Spinal cord (tissue), 10 donors: Measurements from ENCODE around the gene CDH22. TPM values are rescaled to one million over a fixed set of nuclear protein-coding genes. Genes with fewer than 3 reads are reported as not detected.

ENCODE experiments used
- DNase-seq, 6 donors: peaks; one replicate each; pipeline versions ENCODE4 v3.0.0 to v3.0.0-alpha.2; 2013 to 2015; ENCODE audit warnings: low spot score in 6 of 6, low read depth in 4 of 6
- H3K27ac ChIP-seq: one replicate; pipeline ENCODE4 v1.5.1; 2013; ENCODE audit warnings: low read depth, low read length, control low read depth
- H3K27me3 ChIP-seq: one replicate; pipeline ENCODE4 v1.6.1; 2013; ENCODE audit warnings: low read length; ENCODE audit not compliant: control insufficient read depth, insufficient read depth
- H3K36me3 ChIP-seq: one replicate; pipeline ENCODE4 v1.6.1; 2013; ENCODE audit warnings: low read length; ENCODE audit not compliant: control insufficient read depth, insufficient read depth
- H3K4me1 ChIP-seq: one replicate; pipeline ENCODE4 v1.6.1; 2013; ENCODE audit warnings: low read length; ENCODE audit not compliant: control insufficient read depth, insufficient read depth
- H3K4me3 ChIP-seq: one replicate; pipeline ENCODE4 v1.5.1; 2013; ENCODE audit warnings: low read depth, low read length, control low read depth
- H3K9me3 ChIP-seq: one replicate; pipeline ENCODE4 v1.6.1; 2013; ENCODE audit warnings: low read length; ENCODE audit not compliant: control insufficient read depth, insufficient read depth
- WGBS: methylation state at CpG from one replicate; pipeline ENCODE4 v1.1.5; 2013; ENCODE audit warnings: missing lambda C conversion rate; ENCODE audit not compliant: insufficient coverage; 5-methylcytosine and 5-hydroxymethylcytosine counted together
- polyA plus RNA-seq, 2 donors: library from polyadenylated mRNA; unstranded; fragments of 120-200 nt; gene quantifications; one replicate each; pipeline ENCODE4 v1.2.1, GENCODE V29; 2013; ENCODE audit not compliant: insufficient read length in 2 of 2
- total RNA-seq, 2 donors: library from RNA; depleted of rRNA in 1 of 2; stranded (reverse); fragments of 120-200 nt in 1 of 2; fragments of >200 nt in 1 of 2; gene quantifications; one replicate each; pipeline versions ENCODE4 v1.2.3 to v1.2.4, GENCODE V29; 2013 to 2014
- donor health status: healthy.

Gene CDH22
- total and polyA plus RNA-seq, 4 donors: 1.6 to 13.1 (median 7.5) TPM

DNA sequence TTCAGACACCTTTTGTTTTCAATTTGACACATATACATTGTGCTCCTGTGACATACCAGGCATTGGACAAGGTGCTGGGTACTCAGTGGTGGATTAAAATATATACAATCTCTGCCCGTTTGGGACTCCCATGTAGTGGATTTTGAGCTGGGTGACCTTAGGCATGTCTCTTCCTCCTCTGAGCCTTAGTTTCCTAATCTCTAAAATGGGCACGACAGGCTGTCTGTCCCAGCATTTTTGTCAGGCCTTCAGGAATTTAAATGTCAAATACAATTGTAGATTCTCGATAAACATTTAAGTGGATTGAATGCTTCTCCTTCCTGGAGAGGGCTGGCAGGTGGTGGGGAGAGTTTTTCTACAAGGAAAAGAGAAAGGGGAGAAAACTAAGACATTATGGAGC, 22.6 kb downstream of the CDH22 start:
- no peaks in the 10 kb centered on the region for H3K36me3 ChIP-seq
- peaks cover 18% of the 10 kb centered on the region for H3K27me3 ChIP-seq
- DNase-seq: no peak
- 73% methylated on average over 2 of the region's 3 CpGs for WGBS
- no peaks in the 10 kb centered on the region for H3K9me3 ChIP-seq
- no peak overlapping the region for H3K27ac ChIP-seq
- peaks cover 11% of the 10 kb centered on the region for H3K4me1 ChIP-seq
- H3K4me3 ChIP-seq: no peak overlapping the region

DNA sequence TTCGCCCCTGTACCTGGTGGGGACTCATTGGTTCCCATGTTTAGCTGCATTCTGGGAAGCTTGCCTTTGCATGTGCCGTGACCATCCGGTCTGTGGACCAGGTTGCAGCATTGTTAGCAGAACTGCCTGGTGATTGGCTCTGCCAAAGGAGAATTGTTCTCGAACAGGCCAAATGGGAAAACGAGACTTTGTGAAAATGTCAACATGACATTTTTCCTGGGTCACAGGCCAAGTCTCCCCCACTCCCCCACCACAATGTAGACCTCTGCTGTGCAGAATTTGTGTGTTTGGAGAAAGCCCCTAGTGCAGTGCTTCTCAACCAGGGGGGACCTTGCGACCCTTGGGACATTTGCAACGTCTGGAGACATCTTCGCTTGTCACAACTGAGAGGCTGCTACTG, 23.2 kb downstream of the CDH22 start:
- Histone ChIP-seq H3K4me3 (no peak overlapping the region), H3K9me3 (no peaks in the 10 kb centered on the region), H3K36me3 (no peaks in the 10 kb centered on the region), H3K27ac (no peak overlapping the region), H3K27me3 (peaks cover 18% of the 10 kb centered on the region), H3K4me1 (peaks cover 11% of the 10 kb centered on the region)
- WGBS: 65% methylated on average over 3 of the region's 8 CpGs
- no peak for DNase-seq

DNA sequence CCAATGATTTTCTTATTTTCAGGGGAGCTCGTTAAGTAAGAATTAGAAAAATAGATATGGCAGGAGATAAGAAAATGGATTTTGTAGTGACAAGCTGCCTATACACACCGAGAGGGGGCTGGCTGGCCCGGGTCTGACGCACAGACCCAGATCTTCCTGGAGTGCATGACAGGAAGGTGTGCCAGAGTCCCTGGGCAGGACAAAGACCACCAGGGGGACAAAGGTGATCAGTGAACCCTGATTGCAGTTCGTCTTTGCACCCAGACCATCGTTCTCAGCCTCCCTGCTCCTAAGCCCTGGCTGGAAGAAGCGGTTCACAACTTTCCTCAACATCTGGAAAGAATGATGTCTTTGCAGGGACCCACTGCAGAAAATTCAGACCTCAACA, 24.3 kb downstream of the CDH22 start:
- WGBS: 60% methylated on average over 6 of the region's 7 CpGs
- Histone ChIP-seq H3K9me3 (no peaks in the 10 kb centered on the region), H3K4me3 (no peak overlapping the region), H3K27me3 (peaks cover 18% of the 10 kb centered on the region), H3K36me3 (no peaks in the 10 kb centered on the region), H3K4me1 (peaks cover 11% of the 10 kb centered on the region), H3K27ac (no peak overlapping the region)
- no peak for DNase-seq

DNA sequence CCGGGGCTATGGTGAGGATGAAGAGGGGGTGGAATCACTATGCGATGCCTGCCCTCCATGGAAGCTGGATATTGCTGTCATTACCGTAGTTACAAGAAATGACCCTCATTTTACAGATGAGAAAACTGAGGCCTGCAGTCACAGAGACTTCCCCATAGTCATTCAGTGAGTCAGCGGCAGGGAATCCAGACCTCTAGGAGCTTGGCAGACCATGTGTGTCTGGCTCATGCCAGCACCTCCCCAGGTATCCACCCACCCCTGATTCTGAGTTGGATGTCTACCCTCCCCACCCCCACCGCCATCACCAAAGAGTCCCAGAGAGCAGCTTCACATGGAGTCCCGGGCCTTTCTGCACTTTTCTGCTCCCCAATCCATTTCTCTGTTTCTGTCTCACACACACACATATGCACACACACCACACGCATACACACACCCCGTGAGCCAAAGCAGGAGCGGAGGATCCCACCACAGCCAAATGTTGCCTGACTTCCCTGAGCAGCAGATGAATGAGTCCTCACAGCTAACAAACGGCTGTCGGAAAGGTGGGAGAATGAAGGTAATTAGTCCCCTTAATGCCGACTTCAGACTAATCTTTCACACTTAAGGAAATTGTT, 24.8 kb downstream of the CDH22 start:
- Histone ChIP-seq H3K27ac (no peak overlapping the region), H3K4me1 (peaks cover 11% of the 10 kb centered on the region), H3K9me3 (no peaks in the 10 kb centered on the region), H3K36me3 (no peaks in the 10 kb centered on the region), H3K27me3 (peaks cover 18% of the 10 kb centered on the region), H3K4me3 (no peak overlapping the region)
- DNase-seq: peak in 2 of 6 donors; percentile 51 to 58
- 87% methylated on average over 9 of the region's 12 CpGs for WGBS

DNA sequence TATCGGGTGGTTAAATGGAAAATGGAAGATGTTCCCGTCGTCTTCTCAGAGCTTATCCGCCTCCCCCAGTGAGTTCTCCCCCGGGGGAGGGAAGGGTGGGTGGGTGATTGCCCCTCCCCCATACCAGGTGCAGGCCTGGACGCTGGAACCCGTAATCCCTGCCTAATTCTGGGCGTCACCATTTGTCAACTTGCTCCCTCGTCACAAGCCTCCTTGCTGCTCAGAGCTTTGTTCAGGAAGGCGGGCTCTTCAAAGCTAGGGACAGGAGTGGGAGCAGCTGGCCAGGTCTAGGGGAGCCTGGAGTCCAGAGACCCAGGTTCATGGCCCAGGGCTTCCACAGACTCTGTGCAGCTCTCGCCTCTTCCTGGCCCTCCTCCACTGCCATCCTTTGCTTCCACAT, 25.6 kb downstream of the CDH22 start:
- Histone ChIP-seq H3K36me3 (no peaks in the 10 kb centered on the region), H3K4me3 (no peak overlapping the region), H3K4me1 (peaks cover 11% of the 10 kb centered on the region), H3K9me3 (no peaks in the 10 kb centered on the region), H3K27ac (no peak overlapping the region), H3K27me3 (peaks cover 18% of the 10 kb centered on the region)
- 34% methylated on average over 7 of the region's 11 CpGs for WGBS
- DNase-seq: no peak

DNA sequence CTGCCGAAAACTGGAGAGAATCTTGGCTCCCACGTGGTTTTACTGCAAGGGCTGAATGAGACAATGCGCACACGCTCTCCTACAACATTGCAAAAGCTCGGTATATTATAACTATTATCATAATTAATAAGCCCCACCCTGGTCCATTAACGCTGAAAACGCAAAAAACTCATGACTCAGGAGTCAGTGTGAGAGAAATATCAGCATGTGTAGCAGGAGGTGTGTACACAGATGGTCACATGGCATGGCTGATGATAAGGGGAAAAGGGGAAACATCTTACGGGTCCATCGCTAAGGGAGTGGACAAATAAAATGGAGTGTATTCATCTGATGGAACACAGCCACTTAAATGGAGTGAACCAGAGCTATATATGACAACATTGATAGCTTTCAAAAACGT, 29.2 kb downstream of the CDH22 start:
- Histone ChIP-seq H3K36me3 (no peaks in the 10 kb centered on the region), H3K27ac (no peak overlapping the region), H3K4me3 (no peak overlapping the region), H3K27me3 (peaks cover 6% of the 10 kb centered on the region), H3K4me1 (peaks cover 4% of the 10 kb centered on the region), H3K9me3 (no peaks in the 10 kb centered on the region)
- 86% methylated on average over 4 of the region's 10 CpGs for WGBS
- no peak for DNase-seq

DNA sequence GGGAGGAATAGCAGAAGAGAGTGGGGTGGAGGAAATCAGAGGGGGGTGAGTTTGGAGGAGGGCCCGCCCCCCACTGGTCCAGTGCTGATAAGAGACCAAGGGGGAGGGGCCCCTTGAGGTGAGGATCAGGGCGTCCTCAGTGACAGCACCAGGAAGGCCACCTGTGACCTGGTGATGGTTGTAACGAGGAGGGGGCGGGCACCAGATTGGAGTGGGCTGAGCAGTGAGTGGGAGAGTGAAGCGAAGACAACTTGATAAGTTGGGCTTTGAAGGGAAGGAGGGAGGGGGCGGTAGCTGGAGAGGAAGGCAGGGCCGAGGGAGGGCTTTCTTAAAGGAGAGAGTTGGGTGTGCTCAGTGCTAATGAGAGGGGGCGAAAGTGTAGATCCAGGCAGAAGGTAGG, 30.7 kb downstream of the CDH22 start:
- Histone ChIP-seq H3K4me1 (peaks cover 9% of the 10 kb centered on the region), H3K36me3 (no peaks in the 10 kb centered on the region), H3K9me3 (peaks cover 1% of the 10 kb centered on the region), H3K27me3 (peaks cover 6% of the 10 kb centered on the region), H3K27ac (no peak overlapping the region), H3K4me3 (no peak overlapping the region)
- 71% methylated on average over 8 of the region's 8 CpGs for WGBS
- DNase-seq: no peak

DNA sequence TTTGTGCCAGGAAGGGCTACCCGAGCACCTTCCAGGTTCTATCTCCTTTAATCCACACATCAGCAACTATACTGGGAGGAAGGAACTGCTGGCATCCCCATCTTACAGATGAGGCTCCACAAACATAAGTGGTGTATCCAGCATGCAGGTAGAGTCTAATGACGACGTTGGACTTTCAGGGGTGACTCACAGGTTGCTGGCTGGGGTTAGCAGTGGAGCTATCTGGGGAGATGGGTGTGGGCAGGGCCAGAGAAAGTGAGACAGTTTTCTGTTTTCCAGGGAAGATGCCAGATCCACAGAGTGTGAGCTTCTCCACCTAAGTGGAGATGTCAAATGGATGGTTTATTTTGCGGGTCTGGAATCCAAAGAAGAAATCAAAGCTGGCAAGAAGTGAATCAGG, 31.8 kb downstream of the CDH22 start:
- DNase-seq: no peak
- H3K4me1 ChIP-seq: peaks cover 8% of the 10 kb centered on the region
- 93% methylated on average over 3 of the region's 4 CpGs for WGBS
- H3K9me3 ChIP-seq: peaks cover 3% of the 10 kb centered on the region
- no peak overlapping the region for H3K27ac ChIP-seq
- H3K4me3 ChIP-seq: no peak overlapping the region
- no peaks in the 10 kb centered on the region for H3K36me3 ChIP-seq
- peaks cover 6% of the 10 kb centered on the region for H3K27me3 ChIP-seq

DNA sequence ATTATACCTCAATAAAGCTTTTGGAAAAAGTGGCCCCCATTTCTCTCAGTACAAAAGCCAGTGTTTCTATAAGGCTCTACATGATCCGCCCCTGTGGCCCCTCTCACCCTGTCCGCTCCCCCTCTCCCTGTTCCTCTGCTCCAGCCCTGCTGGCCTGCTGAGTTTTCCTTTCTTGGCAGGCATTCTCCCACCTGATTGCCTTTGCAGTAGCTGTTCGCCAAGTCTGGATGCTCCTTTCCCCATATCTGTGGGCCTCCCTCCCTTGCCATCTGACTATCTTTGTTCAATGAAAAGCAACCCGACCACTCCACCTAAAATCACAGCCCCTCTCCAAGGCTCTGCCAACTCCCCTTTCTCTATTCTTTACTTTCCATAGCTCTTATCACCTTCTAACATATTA, 33.2 kb downstream of the CDH22 start:
- Histone ChIP-seq H3K27me3 (no peaks in the 10 kb centered on the region), H3K27ac (no peak overlapping the region), H3K36me3 (no peaks in the 10 kb centered on the region), H3K9me3 (peaks cover 3% of the 10 kb centered on the region), H3K4me3 (no peak overlapping the region), H3K4me1 (peaks cover 11% of the 10 kb centered on the region)
- DNase-seq: no peak
- WGBS: 60% methylated on average over 4 of the region's 4 CpGs

DNA sequence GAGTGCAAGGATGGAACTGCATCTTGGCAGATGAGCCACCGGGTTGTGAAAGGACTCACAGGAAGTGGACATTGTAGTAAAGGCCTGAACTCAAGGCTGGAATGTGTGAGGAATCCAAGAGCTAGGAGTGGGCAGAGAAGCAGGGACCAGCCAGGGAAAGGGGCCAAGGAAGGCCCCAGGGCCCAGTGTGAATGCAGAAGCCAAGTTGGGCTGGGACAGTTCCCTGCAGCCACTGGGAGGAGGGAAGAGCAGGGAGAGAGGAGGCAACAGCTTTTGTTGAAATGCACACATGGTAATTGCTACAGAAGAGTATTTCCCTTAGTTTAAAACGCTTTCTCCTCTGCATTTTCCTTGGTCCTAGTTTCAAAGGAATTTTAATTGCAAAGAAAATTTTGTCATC, 34.6 kb downstream of the CDH22 start:
- no peaks in the 10 kb centered on the region for H3K27me3 ChIP-seq
- WGBS: 45% methylated on average over 1 of the region's 2 CpGs
- no peak overlapping the region for H3K27ac ChIP-seq
- no peak overlapping the region for H3K4me3 ChIP-seq
- DNase-seq: peak in 1 of 6 donors; percentile 56
- H3K4me1 ChIP-seq: peaks cover 16% of the 10 kb centered on the region
- no peaks in the 10 kb centered on the region for H3K36me3 ChIP-seq
- peaks cover 3% of the 10 kb centered on the region for H3K9me3 ChIP-seq
